Activated CD8-positive, alpha-beta memory T cell treated with anti-CD3 and anti-CD28 coated beads for 1 hour (primary cell): ENCODE results near the gene RAPGEF5.

Experiments used
- DNase-seq, 2 donors: peaks; one replicate each; pipeline ENCODE4 v3.0.0-alpha.2; 2020; ENCODE audit warnings: low read depth in 1 of 2; ENCODE audit errors: extremely low read depth in 1 of 2

The RAPGEF5 gene

DNA sequence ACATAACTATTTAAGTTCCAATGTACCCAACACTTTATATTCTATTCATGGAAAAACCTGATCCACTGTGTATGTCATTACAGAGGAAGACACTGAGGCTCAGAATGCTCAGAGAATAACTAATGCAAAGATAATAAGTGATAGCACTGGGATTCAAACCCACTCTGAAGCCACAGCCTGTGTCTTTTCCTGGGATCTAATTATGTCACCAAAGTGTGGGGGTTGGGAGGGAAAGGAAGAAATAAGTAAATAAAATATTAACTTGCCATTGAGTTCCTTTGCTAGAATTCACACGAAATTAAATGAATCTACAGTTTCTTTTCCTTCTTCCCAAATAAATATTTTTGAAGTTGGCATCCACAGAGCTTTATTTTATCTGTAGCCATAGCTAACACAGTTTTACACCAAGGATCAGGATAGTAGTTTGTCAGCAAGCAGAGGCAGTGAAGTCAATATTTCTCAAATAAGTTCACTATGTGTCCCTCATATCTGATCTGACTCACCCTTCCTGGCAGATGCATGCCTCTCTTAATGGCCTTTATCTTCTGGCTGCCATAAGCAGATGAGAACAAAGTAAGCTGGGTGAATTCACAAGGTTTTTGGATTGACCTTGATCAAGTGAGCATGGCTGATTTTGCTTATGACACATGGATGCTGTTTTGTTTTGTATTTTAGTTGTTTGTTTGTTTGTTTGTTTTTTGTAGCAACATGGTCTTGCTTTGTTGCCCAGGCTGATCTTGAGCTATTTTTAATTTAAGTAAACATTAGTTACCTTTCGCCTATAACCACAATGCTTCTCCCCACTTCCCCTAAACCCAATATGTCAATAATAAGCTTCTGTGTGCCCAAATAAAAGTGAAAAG, 6.3 kb downstream of the RAPGEF5 start:
- no peak for DNase-seq

DNA sequence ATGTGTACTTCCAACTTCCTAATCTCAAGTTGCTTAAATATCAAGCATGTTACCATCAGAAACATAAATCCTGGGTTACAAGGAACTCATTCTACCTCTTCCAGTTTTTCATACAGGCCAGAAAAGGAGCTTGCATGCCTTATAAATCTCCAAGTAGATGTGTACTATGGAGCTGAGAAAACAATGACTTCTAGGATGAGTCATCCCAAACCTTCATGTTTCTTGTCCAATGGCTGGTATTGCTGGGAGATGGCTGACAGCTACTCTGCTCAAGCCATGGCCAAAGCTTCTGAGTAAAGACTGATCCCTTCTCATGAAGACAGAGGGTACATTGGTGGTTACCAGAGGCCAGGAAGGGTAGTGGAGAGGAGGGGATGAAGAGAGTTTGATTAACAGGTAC, 8.6 kb downstream of the RAPGEF5 start:
- no peak for DNase-seq

DNA sequence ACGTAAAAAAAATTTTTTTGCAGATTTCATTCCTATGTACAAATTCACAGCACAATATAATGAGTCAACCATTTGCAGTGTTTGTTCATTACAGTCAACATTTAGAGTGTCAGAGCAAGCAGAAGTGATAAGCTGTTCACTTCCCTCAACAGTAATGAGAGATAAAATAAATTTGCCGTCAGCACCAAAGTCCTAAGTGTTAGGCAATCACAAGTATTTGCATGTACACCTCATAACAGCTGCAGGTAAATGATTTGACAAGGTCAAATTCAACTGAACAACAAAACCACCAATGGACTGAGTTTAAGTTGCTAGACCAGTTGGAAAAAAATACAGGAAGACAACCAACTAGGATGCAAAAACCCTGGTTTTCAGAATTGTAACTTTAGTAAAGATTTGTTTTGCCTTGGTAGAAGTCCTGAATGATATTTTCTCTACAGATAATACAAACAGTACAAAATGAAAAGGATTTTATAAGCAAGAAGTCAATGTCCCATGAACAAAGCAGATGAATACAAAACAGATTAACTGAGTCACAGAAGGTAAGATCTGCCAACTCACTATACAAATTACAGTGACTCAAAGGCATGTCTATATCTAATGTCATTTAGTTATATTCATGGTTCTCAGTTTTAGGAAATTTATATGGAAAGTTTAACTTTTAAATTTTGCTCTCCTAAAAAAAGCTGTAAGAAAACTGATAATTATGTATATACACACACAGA, 10.4 kb downstream of the RAPGEF5 start:
- DNase-seq = no peak

DNA sequence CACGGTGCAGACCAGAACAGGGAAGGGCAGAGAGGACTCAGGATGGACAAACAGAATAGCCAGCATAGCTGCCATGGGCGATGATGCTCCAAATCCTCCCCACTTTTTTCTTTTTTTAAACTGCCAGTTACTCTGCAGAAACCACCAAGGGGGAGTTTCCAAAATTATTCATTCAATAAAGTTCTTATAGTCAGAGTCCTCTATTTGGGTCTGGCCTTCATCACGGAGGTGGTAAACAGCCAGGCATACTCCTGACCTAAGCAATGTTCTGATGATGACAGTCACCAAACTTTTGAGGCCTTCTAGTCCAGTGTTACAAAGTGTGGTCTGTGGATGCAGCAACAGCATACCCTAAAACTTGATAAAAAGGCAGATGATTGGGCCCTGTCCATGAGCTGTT, 12.3 kb downstream of the RAPGEF5 start:
- no peak for DNase-seq

DNA sequence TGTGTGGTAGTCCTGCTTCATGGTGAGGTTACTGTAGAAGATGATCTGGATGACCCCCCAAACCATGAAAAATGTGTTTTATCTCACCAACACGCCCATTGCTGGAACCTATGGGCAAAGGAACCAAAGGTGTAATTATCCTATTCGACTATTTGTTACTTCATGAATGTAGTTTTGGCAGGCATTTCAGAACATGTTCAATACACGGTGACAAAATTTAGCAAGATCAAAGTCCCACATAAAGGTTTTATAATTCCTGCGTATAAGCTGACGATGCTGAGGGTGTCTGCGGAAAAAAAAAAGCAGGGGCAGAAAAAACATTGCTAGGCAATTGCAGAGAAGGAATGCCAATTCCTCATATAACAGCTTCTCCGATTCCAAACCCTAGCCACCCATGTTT, 13.3 kb downstream of the RAPGEF5 start:
- no peak for DNase-seq

DNA sequence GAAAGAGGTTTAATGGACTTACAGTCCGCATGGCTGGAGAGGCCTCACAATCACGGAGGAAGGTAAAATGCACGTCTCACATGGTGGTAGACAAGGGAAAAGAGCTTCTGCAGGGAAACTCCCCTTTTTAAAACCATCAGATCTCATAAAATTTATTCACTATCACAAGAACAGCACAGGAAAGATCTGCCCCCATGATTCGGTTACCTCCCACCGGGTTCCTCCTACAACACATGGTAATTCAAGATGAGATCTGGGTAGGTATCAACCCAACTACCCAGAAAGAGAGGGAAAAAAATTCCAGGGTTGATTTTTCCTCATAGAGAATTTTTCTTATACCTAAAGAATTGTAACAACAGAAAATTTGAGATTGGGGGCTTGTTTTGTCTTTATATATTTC, 13.9 kb downstream of the RAPGEF5 start:
- no peak for DNase-seq

DNA sequence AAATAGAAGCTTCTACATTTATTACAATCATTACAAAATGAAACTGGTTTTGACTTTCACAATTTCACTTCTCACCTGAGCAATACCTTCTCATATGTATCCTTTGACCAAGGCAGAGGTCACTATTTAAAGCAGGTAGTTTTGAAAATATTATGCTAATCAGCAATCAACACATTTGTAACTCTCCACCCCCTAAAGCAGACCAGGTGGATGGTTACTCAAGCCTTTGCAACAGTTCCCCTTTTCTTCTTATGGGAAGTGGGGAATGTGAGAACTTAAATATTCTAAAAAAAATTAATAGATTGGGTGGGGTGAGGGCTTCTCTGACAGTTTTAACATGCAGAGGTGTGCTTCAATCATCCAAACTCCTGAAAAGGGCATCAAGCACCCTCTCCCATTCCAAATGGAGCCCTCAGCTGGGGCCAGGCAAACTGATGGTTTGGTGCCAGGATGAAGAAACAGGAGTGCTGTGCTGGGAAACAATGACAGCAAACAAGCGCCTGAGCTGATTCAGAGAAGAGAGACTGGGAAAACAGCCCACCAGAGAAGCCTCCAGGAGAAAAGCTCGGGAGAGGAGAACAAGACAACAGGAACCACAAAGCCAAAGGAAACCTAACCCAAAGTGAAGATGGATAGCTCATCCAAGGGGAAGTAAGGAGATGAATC, 17.1 kb downstream of the RAPGEF5 start:
- no peak for DNase-seq

DNA sequence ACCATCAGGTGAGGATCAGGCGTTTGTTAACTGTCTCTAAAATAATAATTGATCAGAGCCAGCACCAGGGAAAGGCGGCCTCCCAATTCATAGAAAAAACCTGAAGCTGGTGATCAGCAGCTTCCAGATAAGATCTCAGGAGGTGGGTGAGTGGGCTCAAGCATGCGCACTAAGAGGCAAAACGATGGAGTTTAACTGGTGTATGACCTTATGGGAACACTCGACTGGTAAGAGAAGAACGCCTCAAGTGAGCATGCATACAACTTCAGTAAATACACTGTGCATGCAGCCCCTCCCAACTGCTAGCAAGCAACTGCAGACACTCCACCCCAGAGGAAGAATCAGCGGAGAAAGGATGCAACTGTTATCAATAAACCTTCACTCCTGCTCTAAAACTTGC, 18.1 kb downstream of the RAPGEF5 start:
- DNase-seq = no peak

DNA sequence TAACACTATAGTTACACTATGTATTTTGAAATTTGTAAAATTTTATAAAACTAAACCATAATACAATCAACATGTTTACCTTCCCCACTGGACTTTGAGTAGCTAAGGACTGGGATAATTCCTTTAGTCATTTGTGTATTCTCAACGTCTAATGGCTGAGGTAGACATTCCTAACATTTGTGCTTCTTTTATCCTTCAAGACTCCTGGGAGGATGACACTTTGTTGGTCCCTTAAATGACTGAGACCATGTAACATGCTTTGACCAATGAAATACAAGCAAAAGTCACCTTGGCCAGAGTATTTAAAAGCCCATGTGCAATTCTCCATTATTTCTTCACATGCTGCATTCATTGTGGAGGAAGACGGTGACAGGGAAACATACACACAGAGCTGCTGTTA, 18.5 kb downstream of the RAPGEF5 start:
- no peak for DNase-seq

DNA sequence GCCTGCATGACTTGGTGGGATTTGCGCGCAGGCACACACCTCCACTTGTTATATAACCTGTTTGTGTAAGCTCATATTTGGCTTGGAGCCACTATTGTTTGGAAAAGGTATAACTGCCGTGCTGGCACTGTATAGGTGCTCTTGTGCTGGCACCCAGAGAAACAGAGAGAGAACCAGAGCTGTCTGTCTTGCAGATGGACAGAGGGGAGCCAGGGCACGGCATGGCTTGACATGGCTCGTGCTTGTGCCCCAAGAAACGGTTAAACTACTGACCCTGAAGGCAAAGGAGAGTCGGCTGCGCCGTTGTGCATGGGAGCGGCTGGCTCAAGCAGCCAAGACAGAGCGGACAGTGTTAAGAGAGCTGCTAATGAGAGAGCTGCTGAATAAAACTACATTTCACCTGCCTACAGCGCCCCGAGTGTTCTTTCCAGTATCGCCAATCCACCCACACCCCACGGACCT, 23.2 kb downstream of the RAPGEF5 start:
- DNase-seq = no peak

DNA sequence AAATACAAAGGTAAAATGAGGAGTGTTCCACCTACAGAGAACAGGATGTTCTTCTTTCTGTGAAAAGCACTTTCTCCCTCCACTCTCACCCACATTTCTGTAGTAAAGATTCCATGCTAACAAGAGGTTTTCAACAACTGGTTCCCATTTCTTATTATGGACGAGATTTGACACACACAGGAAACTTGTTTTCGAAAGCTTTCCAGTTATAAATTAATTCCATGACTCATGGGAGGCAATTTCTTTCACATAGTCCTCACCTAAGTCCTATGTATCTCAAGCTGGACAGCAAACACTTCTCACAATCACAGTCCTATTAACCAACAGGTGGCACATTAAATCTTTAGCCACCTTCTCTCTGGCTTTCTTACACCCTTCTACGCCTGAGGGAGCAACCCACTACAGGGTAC, 24.5 kb downstream of the RAPGEF5 start:
- DNase-seq = no peak

DNA sequence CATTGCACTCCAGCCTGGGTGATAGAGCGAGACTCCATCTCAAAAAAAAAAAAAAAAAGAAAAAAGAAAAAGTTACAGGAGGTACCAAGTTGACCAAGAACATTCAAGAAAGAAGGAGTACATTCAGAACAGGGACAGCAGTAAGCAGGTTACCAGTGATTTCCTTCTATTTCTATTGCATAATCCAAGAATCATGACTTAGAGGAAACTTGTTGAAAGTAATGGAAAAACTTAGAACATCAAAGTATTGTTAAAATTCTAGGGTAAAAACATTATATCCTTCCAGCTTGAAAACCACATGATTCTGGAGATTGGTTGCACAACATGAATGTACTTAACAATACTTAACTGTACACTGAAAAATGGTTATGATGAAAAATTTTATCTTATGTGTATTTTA, 25.2 kb downstream of the RAPGEF5 start:
- DNase-seq = no peak

DNA sequence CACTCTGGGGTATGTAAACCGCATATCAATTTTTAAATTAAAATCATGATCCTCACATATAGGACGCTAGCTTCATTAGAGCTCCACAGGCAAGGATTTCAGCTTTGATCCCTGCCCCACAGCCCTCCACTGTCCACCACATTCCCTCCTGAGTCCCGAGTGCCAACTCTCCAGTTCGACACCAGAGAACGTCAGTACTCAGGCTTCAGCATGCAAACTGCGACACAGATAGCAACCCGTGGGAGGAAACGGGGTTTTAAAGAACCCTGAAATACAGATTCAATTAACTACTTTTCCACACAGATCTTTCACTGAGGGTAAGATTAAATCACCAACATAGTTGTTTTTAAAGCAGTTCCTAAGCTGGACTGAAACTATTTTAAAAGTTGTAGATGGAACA, 26.1 kb downstream of the RAPGEF5 start:
- no peak for DNase-seq

DNA sequence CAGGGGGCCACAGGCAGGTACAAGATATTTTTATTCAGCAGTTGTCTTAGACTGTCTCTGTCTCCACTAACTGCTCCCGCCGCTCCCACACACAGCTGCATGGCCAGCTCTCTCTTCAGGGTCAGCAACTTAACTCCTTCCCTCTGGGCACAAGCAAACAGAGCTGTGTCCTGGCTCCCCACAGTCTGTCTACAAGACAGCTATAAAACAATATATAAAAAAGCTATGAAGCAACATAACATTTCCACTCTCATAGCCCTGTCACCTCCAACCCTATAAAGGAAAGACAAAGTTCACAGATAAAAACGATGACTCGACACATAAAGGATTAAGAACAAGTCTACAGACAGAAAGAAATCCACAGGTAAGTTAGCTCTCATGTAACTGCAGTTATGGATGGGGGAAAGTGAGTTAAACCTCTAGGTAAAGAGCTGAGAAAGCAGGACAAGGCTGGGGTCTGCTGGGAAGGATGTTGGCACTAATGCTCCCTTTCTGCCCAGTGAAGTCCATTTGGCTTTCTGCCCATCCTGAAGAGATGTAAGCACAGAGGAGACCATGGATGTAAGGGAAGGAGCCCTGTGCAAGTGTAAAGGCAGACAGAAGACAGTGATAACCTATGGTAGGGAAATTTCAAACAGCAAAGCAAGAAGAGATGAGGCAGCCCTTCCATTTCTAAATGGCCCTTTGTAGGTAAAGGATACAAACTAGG, 27.0 kb downstream of the RAPGEF5 start:
- no peak for DNase-seq

DNA sequence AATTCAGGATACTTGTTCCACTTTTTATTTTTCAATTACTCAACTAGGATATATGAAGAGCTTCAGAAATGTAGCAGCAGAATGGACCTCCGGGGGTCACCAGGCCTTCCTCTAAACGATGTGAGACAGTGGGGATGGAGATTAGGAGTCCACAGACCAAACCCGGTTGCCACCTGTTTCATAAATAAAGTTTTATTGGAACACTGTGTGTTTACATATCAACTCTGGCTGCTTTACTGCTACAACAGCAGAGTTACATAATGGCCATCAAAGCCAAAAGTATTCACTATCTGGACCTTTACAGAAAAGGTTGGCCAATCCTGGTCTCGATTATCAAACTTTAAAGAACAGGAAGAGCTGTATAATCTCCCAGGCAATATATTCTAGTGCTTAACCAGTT, 30.8 kb downstream of the RAPGEF5 start:
- no peak for DNase-seq

DNA sequence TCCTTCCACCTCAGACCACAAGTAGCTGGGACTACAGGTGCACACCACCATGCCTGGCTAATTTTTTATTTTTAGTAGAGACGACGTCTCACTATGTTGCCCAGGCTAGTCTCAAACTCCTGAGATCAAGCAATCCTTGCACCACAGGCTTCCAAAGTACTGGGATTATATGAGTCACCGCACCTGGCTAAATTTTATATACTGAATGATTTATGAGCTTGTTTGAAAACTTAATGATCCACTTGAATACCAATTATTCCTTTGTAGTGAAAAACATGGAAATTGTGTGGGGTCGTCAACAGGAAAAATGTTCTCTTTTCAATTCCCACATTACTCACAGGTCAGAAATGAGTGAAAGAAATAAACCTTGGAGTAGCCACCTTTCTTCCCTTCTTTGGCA, 31.3 kb downstream of the RAPGEF5 start:
- DNase-seq = no peak

DNA sequence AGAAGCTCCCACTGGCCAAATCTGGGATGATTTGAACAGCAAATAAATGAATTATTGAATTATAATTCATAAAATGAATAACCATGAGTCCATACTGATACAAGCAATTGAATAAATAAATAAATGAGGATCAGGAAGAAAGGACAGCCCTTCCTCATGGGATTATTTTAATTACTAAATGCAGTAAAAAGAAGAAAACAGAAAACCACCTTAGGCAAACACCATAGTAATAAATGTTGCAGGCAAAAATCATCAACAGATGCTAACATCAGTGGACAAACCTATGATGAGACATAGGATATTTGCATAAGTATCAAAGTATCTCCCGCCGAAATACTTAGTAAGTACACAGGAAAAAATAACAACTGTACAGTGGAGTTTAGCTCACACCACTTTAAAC, 33.2 kb downstream of the RAPGEF5 start:
- DNase-seq = no peak

DNA sequence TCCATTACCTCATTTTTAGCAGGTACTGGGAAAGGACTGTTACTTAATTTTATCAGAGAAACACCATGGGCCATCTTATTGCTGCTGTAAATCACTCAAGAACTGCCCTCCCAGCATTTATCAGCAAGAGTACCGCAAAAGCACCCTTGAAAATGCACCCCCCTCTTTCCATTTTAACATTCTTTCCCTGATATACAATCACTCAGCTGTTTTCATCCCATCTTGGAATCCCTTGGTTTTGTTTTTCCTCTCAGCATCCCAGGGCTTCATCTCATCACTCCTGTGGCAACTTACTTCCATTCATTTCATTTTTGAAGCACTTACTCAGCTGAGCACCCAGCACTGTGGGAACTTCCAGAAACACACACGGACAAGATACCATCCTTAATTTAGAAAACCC, 36.5 kb downstream of the RAPGEF5 start:
- no peak for DNase-seq

DNA sequence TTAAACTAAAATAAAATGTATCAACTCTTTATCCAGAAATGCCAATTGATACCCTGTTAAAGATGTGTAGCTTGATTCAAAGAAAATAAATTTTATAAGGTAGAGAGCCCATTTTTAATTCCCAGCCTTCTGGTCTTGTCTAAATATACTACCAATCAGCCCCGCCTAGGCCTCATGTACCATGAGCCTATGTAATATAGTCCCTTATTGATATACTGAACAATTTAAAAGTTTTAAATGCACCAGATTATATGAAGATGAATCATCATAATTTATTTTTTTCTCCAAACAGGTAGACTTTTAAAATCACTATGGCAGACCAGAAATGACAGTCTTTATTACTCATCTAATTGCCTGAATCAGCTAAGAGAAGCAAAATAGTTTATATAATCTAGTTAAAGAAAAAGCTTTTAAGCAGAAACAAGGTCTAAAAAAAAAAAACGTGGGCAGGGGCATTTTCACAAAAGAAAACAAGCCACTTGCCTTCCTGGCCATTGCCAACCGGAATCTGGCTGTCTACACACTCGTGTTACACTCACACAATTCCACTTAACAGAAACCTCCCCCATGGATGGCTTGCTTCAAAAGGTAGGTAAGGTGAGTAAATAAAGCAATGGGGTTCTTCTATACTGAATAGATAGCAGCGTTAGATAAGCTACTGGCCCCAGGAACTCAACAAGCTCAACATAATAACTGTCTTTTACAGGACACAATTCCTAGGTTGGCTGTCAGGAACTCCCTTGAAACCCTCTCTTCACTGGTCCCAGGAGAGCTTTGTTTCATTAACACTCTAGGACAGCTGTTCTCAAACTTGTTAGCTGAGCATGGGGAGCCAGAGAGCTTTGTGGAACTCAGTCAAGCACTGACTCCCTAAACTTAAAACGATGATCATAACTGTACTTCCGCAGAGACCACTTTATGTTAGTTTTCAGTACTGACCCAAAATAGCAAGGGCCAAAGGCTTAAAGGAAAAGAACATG, 37.2 kb downstream of the RAPGEF5 start:
- no peak for DNase-seq

DNA sequence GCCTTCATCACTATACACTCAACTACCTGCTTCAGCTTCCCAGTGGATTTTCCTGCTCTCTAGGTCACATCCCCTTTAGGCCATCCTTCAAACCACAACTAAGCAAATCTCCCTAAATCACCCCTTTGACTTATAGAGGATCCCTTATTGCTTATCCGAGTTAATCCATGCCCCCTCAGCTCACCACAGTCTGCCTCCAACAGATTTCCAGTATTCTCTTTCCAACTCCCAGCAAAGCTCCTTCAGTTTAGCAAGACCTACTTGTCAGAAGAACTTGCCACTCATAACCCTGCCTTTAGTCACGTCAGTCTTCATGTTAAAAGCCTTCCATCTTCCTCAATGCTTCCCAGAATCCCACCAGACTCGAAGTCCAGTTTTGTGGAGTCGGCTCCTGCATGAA, 38.6 kb downstream of the RAPGEF5 start:
- DNase-seq = no peak
